GM12801 (cell line): ENCODE data around the gene MSS51.

ENCODE experiments used
- CTCF ChIP-seq: IDR thresholded peaks from one replicate; pipeline ENCODE4 v1.5.1; 2011; ENCODE audit warnings: control low read depth; ENCODE audit not compliant: insufficient read length; ENCODE audit errors: extremely low read depth

MSS51 gene

GRCh38 chr10:73433538-73433867 lies at the start of gene MSS51:
MSS51 (minus strand) TSS chr10:73433561; CDS start chr10:73428284, 5,277 bp downstream.
- no peak for TF ChIP-seq CTCF

GRCh38 chr10:73480158-73480557 lies 46.8 kb upstream of the MSS51 start:
- no peak for TF ChIP-seq CTCF

- TF ChIP-seq CTCF: no peak
Observed at GRCh38 chr10:73478636-73479035, 45.3 kb upstream of the MSS51 start.

GRCh38 chr10:73471226-73471625 lies 37.9 kb upstream of the MSS51 start:
- TF ChIP-seq CTCF: no peak

GRCh38 chr10:73469579-73469978 lies 36.2 kb upstream of the MSS51 start:
- no peak for TF ChIP-seq CTCF

- TF ChIP-seq CTCF: no peak
Observed at GRCh38 chr10:73467206-73467605, 33.8 kb upstream of the MSS51 start.

GRCh38 chr10:73465978-73466726 lies 32.8 kb upstream of the MSS51 start:
- TF ChIP-seq CTCF: no peak

GRCh38 chr10:73460897-73461296 lies 27.5 kb upstream of the MSS51 start:
- TF ChIP-seq CTCF: no peak
